ENCODE results near the gene SMLR1.
"Not testable (repeated sequence)": the region's sequence is repeated elsewhere in the genome, so short reads cannot be mapped to it uniquely, and the experiment has no call there.

SMLR1 gene

DNA sequence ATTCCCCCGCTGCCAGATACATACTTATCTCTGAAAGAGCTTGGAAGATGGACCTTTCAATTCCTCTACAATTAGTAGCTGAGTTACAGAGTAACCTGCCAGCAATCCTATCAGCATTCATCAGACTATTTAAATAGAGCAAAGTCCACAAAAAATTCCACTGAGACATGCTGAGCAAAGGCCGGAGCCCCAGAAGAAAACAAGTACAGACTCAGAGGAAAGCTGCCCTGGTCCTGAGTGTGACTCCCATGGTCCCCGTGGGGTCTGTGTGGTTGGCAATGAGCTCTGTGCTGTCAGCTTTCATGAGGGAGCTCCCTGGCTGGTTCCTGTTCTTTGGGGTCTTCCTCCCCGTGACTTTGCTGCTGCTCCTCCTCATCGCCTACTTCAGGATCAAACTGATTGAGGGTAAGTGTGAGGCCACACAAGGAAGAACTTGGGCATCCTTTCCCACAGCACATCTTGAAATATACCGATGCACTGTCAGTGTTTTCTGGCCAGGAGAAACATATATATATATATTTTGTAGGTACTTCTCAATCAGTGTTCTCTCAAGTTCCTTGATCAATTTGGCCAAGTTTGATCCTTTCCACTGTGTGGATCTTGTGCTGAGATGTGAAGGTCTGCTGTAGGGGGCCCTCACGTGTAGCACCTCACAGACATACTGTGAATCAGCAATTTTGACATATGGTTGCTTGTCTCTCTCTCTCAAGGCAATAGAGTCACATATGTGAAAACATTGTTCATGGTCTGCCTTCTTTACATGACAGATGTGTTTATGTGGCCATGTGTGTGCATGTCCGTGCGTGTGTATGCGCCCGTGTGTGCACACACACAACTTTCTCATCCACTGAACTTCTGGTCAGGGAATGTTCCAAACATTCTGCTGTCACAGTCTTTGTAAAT is at the start of gene SMLR1:
Gene SMLR1, plus strand, starts transcription at position 160 of the 903 bp plus-strand sequence. Its CDS starts 8 bp downstream, at position 168.
- DNase-seq: no peak

DNA sequence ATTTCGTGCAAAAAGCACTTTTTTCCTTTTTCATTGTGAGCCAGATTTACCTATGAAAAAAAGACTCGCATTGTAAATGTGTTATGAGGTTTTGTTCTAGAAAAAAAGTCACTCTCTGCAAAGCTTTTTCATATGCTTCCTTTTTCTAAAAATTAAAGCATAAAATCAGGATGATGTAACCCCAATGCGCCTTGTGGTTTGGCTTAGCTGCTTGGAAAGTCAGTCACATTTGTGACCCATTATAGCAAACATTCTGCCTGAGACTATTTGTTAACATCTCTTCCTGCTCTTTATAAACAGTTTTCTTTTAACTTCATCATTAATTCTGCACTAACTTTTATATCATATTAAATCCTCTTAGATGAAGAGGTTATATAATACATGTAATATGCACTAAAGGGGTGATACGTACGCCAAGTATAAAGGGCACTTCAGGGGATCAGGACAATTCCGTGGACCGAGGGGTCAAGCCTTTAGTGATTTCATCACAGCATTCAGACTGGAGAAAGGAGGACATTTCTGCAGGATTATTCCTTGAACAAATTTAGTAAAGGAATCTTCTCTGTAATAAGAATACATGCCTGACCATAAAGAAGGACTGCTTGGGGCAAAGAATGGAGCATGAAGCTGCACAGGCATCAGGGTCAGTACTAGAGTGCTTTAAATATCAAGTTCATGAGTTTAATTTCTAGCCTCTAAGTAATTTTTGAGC is 48.1 kb upstream of the SMLR1 start:
- DNase-seq: peak; percentile 44

DNA sequence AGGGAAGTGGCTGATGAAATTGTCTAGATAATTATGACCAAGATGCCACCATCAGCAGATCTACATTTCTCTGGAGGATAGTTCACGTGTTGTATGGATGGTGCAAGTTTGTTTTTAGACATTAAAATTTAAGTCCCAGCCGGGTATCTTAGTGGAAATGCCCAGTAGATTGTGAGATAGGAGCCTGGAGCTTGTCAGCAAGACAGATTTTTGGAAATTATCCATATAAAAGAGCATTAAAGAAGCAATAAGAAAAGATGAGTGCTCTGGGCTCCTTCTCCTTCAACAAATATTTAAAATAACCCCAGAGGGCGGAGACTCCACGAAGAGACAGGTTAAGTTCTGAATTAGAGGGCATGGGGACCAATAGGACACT is 47.6 kb upstream of the SMLR1 start:
- DNase-seq: no peak

DNA sequence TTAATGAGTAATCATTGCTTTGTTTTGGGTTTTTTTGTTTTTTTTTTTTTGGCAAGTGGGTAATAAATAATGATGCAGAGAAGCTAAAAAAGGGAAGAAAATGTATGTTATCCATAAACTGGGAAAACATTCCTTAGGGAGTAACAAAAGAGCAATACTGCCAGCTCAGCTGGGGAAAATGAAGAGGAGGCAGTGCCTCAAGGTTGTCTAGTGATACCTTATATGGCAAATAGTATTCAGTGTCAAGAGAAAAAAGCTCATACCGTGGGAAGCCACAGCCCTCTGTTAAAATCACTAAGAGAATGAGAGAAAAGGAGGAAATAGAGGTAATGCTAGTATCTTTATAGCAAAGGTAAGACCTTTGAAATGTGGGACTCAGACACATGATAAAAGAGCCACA is 47.1 kb upstream of the SMLR1 start:
- DNase-seq: no peak

DNA sequence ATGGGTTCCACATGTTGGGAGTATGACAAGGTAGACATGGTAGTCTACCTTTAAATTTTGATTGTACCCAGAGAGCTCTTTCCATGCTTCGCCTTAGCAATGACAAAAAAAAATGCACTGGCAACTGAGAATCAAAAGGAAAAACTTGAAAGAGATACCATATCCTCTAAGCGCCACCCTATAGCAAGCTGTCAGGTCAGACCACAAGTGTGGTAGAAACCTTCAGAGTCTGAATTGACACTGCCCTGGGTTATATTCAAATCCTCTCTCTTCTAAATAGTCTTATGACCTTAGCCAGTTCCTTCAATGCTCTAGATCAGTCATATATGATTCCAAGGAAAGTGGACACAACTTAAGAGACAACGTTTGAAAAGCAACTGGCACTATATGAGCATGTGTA is 45.6 kb upstream of the SMLR1 start:
- DNase-seq: no peak

DNA sequence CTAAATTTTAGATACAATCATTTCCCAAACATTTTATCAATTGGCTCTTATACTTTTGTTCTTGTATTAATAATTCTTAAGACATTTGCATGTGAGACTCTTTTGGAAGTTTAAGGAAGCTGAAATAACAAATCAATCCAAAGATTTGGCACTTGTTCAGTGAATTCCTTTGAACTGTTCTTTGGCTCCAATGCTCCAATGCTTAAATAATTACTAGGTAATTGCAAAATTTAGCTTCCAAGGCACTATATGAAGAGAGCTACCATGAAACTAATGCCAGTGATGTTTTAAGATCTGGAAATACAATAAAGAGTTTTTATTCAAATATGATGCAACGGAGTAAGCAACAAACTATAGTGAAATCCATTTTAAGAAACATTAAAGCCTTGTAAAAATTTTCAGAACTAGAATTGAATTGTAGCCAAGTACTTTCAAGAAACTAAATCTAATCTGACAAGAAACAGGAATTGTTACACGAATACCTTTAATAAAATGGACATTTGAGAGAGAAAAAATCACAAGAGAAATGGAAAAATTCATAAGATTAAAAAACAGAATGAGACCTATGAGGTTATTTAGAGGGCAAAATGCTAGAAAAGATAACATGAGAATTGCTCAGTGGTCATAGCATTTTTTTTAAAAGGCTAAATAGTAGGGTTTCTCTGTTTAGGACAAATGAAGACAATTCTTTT is 43.6 kb upstream of the SMLR1 start:
- DNase-seq: no peak

DNA sequence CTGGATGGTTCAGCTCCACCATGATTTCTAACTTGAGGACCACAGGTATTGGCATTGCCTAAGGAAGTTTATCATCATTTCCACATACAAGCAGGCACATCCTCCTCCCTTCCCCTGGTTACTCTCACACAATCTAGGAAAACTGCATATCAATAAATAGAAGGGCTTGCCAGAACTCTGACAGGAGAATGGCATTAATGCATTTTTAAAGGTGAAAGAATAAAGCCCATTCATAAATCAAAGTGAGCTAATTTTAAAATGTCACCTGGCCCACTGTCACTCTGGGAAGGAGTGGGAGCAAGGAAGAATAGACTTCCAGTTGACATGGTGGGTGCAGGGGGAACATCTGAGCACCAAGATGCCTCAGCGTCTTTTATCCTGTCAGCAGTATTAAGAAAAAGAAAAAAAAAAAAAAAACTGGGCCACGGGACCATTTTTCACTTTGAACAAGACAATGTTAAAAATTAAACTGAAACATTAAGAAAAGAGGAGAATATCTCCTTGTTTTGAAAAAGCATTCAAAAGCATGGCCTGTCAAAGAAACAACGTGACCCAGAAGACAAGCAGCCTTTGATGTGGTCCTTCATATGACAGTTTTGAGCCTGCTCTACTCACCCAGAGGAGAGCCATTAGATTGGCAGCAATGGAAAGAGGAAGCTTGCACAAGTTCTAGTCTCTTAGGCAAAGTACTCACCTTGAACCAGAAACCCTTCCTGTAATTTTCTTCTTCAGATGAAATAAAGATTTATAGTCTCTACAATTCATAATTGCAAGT is 39.3 kb upstream of the SMLR1 start:
- no peak for DNase-seq

DNA sequence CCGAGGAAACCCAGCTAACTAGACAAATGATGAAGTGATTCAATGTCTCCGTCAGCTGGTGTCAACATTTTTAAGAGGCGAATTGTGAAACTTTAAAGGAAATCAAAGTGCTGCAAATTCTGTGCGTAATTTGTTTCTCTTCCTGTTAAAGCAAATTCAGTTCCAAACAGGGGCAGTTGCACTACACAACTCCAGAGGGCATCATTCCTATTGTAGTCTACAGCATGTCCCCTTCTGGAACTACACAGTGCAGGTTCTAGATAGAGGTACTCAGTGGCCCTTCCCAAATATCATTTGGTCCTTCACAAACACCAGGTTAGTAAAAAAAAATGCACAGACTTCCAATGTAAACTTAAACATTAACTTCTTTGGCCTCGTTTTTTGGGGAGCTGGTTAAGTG is 38.3 kb upstream of the SMLR1 start:
- DNase-seq: no peak

DNA sequence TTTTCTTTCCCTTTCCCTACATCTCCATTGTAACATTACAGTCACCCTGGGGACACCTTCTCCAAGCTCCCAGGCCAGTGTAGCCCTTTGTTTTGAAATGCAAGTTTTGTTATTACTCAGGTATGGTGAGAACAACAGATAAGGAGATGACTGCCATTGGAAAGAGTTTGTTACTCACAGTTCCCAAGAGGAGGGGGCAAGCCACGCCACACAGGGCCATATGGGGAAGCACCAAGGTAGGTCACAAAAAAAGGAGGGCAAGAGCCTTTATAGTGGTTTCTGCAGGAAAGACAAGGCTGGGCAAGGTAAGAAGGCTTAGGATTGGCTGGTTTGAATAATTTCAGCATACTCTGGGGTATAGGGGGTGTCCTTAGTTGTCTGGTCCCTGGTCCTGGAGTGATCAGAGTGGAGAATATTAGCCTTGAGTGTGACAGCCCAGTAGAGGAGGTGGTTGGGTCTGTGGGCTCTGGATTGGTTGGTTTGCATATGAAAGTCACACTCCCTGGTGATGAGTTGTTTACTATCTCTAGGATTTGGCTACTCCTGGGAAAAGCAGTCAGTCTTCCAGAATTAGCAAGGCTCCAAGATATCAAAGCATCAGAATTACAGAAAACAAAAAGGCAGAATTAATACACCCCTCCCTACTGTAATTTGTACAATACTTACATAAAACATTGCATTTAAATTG is 33.1 kb upstream of the SMLR1 start:
- no peak for DNase-seq

DNA sequence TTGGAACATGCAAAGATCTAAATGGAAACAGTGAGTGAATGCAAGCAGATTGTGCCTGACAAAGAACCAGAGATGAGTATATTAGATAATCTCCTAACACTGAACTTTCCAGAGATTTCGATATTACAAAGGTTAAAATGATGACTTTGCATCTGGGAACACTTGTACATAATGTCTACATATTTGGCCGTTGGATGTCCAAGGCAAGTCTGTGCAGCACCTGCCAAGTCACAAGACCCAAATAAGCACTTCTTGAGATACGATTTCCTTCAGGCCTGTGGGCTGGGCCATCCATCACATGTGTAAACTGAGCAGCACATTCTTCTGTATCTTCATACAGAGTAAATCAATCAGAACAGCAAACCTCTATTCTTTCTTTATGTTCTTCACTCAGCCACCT is 32.5 kb upstream of the SMLR1 start:
- no peak for DNase-seq

DNA sequence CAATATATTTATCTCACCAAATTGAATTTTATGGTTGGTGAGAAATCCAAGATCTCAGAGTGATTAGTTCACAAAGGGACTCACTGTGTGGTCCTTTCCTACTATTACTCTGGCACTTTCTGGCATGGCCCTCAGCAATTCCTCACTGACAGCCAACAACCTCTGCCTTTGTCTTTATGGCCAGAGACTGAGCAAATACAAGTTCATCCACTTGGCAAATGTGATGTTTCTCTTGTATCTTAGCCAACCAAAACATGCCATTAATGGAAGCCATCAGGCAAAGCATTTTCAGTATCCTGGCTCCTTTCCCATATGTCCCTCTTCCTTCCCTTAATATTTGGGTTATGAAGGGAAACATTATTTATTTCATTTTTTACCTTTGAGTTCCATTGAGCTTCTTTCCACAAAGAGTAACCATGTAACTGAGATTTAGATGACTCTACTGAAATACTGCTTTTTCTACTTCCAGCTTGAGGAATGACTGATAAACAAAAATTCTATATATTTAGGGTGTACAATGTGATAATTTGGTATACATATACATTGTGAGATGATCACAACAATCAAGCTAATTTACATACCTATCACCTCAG is 30.8 kb upstream of the SMLR1 start:
- peak; percentile 20 for DNase-seq

DNA sequence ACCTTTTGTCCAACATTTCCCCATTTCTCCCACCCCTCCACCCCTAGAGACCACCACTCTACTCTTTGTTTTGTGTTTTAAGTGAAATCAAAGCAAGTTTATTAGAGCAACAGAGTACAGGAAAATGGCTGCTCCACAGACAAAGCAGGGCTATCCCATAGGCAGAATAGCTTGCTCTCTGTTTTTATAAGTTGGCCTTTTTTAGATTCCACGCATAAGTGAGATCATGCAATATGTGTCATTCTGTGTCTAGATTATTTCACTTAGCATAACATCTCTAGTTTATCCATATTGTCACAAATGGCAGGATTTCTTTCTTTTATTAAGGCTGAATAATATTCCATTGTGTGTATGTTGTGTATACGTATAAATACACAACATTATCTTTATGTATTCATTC is 30.1 kb upstream of the SMLR1 start:
- no peak for DNase-seq

DNA sequence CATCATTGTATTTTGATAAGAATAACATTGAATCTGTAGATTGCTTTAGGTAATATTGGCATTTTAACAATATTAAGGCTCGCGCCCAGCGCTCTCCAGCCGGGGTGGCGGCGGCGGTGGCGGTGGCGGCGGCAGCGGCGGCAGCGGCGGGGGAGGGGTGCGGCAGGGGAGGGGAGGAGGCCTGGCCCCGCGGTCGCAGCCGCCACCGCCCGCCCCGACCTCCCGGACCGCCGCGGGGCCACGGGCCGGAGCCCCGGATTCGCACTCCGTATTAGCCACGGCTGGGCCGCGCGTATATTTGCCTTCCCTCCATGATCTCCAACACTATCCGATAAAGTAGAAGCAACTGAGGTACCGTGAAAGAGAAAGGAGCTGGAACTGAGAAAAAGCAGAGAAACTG is 25.8 kb upstream of the SMLR1 start:
- DNase-seq: not testable (repeated sequence)

DNA sequence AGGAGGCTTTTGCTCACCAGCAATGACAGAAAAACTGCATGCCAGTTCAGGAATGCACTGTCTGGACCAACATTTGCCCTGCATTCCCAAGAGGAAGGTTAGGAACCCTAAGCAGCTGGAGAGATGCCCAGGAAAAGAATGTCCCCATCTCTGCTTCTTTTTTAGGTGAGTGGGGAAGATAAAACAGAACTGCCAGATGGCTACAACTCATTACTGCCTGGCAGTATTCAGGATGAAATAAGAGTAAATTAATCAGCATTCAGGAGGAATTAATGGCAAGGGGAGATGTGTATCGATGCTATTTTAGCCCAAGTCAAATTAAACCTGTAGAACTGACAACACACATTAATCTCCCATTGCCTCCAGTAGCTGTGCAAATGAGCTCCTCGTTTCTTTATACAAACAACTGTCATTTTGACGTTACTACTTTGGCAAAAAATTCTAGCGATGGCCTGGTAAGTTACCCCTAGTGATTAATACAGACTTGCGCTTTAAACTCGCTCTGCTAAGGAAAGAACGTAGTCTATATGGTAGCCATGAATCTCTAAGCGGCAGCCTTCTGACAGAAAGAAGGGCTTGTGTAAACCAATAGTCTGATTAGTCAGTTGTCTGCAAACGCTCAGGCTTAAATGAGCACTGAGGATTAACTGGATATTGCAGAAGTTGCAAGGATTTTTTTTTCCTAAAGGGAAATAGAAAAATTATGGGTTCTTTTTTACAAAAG is 16.7 kb upstream of the SMLR1 start:
- DNase-seq: no peak

DNA sequence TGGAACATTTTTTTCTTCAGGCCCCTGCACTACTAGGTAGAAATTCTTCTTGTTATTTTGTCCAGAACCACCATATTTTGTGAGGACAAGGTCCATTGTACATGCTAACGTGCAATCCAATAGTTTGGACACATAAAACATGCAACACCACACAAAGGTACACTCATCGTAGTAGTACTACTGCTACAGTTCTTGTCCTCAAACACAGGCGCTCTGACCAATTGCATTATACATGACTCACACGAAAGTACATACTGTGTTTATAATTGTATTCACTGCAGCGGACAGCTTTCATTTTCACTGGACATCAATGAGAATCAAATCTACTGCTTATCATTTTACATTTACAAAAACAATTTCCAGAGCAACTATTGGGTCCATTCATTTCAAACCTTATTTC is 15.3 kb upstream of the SMLR1 start:
- no peak for DNase-seq

DNA sequence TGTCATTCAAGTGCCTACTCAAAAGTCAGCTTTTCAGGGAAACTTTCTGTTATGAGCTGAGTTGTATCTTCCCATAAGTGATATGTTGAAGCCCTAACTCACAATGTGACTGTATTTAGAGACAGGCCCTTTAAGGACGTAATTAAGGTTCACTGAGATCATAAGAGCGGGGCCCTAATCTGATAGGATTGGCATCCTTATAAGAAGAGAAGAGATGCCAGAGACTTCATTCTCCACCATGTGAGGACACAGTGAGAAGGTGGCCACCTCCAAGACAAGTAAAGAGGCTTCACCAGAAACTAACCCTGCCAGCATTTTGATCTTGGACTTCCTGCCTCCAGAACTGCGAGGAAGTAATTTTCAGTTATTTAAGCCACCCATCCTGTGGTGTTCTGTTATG is 12.7 kb upstream of the SMLR1 start:
- no peak for DNase-seq

DNA sequence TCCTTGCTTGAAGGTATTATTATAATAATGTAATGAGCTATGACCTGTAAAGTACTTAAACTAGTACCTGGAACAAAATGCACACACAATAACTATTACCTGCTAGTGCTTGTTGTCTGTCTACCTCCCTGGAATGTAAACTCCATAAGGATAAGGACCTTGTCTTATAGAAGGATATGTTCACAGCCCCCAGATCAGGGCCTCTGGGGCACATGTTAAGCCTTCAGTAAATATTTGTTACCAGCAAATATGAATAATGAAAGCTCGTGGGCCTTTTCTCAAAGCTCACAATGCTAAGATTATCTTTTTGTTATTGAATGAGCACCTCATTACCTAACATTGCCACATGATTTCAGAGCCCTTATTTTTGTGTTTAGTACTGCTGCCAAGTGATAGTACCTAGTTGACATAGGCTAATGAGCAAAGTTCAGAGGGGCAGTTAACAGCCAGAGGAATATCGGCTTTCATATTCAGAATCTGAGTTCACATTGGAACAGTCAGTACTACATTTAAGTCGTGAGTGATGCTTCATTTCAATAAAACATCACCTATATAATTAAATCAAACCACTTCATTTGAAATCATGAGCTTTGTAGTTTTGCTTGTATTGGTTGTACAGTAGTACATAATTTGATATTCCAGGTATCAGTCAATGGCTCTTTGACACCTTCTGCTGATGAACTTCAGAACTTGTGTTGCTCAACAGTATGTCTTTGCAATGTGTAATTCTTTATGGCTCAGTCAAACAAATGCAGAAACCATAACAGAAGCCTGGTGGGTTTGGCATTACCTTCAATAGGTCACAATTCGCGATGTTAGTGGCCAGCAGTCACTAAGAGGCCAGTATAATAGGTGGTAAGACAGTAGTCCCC is 11.8 kb upstream of the SMLR1 start:
- DNase-seq: no peak

DNA sequence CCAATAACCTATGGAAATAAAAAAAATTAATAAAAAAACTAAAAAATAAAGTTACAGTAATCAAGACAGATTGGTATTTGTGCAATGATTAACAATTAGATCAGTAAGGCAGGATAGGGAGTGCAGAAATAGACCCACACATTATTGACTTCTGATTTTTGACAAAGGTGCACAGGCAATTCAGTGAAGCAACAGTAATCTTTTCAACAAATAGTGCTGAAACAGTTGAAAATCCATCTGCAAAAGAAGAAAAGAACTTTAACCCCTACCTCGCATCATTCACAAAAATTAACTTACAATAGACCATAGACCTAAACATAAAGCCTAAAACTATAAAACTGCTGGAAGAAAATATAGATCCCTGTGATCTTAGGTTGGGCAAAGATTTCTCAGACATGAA is 4.5 kb upstream of the SMLR1 start:
- DNase-seq: no peak

DNA sequence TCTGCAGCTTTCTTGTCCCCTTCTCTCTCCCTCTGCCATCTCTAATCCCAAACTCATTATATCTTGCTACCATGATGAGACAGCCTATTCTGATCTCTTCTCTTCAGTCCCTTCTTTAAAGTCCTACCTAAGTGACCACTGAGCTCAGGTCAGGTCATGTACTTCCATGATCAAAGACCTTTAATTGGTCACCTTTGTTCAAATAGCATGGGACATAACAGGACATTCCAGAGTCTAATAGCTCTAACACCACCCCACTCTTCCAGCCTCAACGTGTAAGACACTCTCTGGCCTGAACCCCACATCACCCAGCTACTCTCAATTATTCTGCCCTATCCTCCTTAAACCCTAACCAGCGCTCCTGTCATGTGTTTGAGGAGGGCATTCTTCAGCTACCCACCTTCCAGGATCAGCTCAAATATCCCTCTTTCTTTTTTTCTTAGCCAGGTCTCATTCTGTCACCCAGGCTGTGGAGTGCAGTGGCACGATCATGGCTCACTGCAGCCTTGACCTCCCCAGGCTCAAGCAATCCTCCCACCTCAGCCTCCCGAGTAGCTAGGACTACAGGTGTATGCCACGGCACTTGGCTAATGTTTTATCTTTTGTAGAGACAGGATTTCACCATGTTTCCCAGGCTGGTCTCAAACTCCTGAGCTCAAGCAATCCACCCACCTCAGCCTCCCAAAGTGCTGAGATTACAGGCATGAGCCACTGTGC is 2.1 kb upstream of the SMLR1 start:
- no peak for DNase-seq

All from right hindlimb (tissue), 1 donor.